Heart right ventricle (tissue), 16 donors: ENCODE measurements around the gene POLA1. TPM values are rescaled to one million over a fixed set of nuclear protein-coding genes. Genes with fewer than 3 reads are reported as not detected.

ENCODE experiments used
- ATAC-seq, 8 donors: fragments of 200-7000 bp; cut with Tn5 transposase; one replicate each; pipeline ENCODE4 v1.9.1; 2020; ENCODE audit warnings: mild to moderate bottlenecking in 8 of 8, moderate library complexity in 8 of 8, moderate number of reproducible peaks in 1 of 8
- DNase-seq, 2 donors: peaks; one replicate each; pipeline ENCODE4 v3.0.0-alpha.2; 2020
- H3K27ac ChIP-seq, 10 donors: fragments of 200-600 bp; sonication (generic) in 2 of 10; one replicate each; pipeline versions ENCODE4 v1.5.0 to v1.8.0; 2020 to 2022; ENCODE audit warnings: mild to moderate bottlenecking in 3 of 10
- H3K27me3 ChIP-seq, 7 donors: fragments of 200-600 bp; one replicate each; pipeline ENCODE4 v1.8.0; 2021 to 2022; ENCODE audit warnings: mild to moderate bottlenecking in 2 of 7
- H3K36me3 ChIP-seq, 9 donors: fragments of 200-600 bp; sonication (generic) in 1 of 9; one replicate each; pipeline versions ENCODE4 v1.5.0 to v1.8.0; 2020 to 2022; ENCODE audit warnings: mild to moderate bottlenecking in 2 of 9
- H3K4me1 ChIP-seq, 9 donors: fragments of 200-600 bp; sonication (generic) in 1 of 9; one replicate each; pipeline versions ENCODE4 v1.5.0 to v1.8.0; 2020 to 2022; ENCODE audit warnings: mild to moderate bottlenecking in 4 of 9
- H3K4me3 ChIP-seq, 10 donors: fragments of 200-600 bp; sonication (generic) in 2 of 10; one replicate each; pipeline versions ENCODE4 v1.5.0 to v1.8.0; 2020 to 2022; ENCODE audit warnings: mild to moderate bottlenecking in 7 of 10, moderate library complexity in 2 of 10
- H3K9me3 ChIP-seq, 11 donors: fragments of 200-600 bp in 10 of 11; sonication (generic) in 2 of 11; one replicate each; pipeline versions ENCODE4 v1.5.0 to v1.8.0; 2013 to 2022; ENCODE audit warnings: mild to moderate bottlenecking in 2 of 11, control low read depth in 1 of 11, moderate library complexity in 1 of 11
- WGBS, 2 donors: extraction: QIAGEN DNeasy Blood & Tissue Kit; methylation state at CpG; one replicate each; pipeline ENCODE4 v1.1.7; 2013; ENCODE audit warnings: inconsistent platforms in 1 of 2; 5-methylcytosine and 5-hydroxymethylcytosine counted together
- intact Hi-C, 10 donors: fragments of 100-400 bp; cut with DNase I; formaldehyde crosslinking; loops; one replicate each; pipeline versions ENCODE4 v1.11.1 to v1.14.2; 2022
- polyA plus RNA-seq, 2 donors: library from polyadenylated mRNA; stranded (reverse); fragments of 200-250 nt; gene quantifications; one replicate each; pipeline ENCODE4 v1.2.3, GENCODE V29; 2013
- total RNA-seq, 10 donors: library from RNA; stranded (reverse); fragmentation: NEBNext Ultra II Directional in 3 of 10; extraction: Animal tissue kit (Norgen Biotek cat#: 25700) in 3 of 10; gene quantifications; one replicate each; pipeline versions ENCODE4 v1.2.1 to v1.2.4, GENCODE V29; 2021 to 2023
- TF ChIP-seq, protein P1 (sequence below), 9 donors: fragments of 200-600 bp; sonication (generic) in 2 of 9; IDR thresholded peaks; one replicate each; pipeline versions ENCODE4 v1.5.0 to v1.8.0; 2021 to 2022; ENCODE audit warnings: antibody characterized with exemption in 9 of 9, mild to moderate bottlenecking in 5 of 9, moderate library complexity in 1 of 9
- donor health status: Arrhythmogenic right ventricular cardiomyopathy.
- donor health status: ischemic (EF 13 %, LVEDD 7.1; RV severe dilation, severe dysfunction).
- donor health status: healthy with polysubstance abuse.
- donor health status: DM: no; HTN: yes; CAD: no.
- donor health status: DM: no; HTN: no; CAD: no.
- donor health status: ischemic (EF 25% LVEDD 6.9; RV normal size, moderate dysfunction).
- donor health status: ischemic (EF 25% LVEDD 5.7; RV mildly dilated, moderate dysfunction).
- donor health status: healthy.
- donor health status: DM: yes; HTN: yes; CAD: no.
- donor health status: Ischemic cardiomyopathy.
- donor health status: ischemic (EF 35%, LVEDD 5.7; RV mildly dilated, moderate dysfunction).
- donor health status: nonischemic (EF 11% LVEDD 7.7; RV severe dilation, severe dysfunction).
- donor health status: DM: yes; HTN: yes; CAD: no.
- donor health status: PGD.
- donor health status: ischemic (EF 29% LVEDD 5.4; RV normal size, mild dysfunction).
- donor health status: nonischemic (EF 23%, LVEDD 6.1; RV moderate dilation, normal function).

Gene POLA1
- total and polyA plus RNA-seq, 12 donors = 2.6 to 8.5 (median 6.1) TPM

DNA sequence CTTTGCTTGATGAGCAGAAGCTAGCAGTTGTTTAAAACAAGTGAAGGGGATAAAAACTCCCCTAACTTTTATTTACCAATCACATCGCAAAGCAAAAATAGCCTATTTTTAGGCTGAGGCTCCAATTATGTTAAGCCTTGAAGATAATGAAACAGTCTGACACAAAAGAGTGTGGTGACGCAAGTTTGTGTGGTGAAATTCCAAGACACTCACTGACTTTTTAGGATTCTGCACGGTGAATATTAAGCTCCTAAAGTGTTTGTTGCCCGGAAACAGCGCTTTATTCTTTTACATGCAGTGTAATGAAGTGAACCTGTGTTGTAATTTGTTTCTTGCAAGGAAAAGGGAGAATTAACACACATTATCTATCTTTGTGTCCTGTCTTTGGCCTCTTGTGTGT is 74.8 kb downstream of the POLA1 start:
- TF ChIP-seq, protein P1, sequence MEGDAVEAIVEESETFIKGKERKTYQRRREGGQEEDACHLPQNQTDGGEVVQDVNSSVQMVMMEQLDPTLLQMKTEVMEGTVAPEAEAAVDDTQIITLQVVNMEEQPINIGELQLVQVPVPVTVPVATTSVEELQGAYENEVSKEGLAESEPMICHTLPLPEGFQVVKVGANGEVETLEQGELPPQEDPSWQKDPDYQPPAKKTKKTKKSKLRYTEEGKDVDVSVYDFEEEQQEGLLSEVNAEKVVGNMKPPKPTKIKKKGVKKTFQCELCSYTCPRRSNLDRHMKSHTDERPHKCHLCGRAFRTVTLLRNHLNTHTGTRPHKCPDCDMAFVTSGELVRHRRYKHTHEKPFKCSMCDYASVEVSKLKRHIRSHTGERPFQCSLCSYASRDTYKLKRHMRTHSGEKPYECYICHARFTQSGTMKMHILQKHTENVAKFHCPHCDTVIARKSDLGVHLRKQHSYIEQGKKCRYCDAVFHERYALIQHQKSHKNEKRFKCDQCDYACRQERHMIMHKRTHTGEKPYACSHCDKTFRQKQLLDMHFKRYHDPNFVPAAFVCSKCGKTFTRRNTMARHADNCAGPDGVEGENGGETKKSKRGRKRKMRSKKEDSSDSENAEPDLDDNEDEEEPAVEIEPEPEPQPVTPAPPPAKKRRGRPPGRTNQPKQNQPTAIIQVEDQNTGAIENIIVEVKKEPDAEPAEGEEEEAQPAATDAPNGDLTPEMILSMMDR (IDR thresholded peaks at IDR 0.05) = no peak
- H3K4me1 ChIP-seq = no peaks in the 10 kb centered on the region
- DNase-seq (no peak), ATAC-seq (no peak)
- WGBS, 2 donors = 90 to 94% methylated on average over 5 of the region's 5 CpGs
- H3K4me3 ChIP-seq = no peak overlapping the region
- intact Hi-C loops = no loop called here
- H3K36me3 ChIP-seq = peaks cover 0 to 20% (median 0%) of the 10 kb centered on the region in 9 donors
- no peaks in the 10 kb centered on the region for H3K9me3 ChIP-seq
- H3K27ac ChIP-seq = no peak overlapping the region
- peaks cover 0 to 12% (median 0%) of the 10 kb centered on the region in 7 donors for H3K27me3 ChIP-seq

DNA sequence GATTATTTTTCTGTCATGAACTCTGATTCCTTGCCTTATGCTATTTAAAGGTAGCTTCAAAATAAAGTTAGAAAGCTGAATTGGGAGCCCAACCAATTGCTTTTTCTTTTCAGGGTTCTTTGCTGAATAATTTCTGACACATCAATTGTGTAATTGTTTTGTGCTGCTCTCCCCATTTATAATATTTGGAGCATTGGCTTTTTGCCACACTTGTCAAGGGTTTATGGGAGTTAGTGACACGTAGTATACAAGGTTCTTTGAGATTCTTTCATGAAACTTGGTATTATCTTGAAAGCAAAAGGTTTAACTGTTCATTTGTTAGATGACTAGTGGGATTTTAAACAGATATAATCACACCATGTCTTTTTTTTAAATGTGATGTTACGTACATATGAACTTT is 80.9 kb downstream of the POLA1 start:
- H3K4me3 ChIP-seq = no peak overlapping the region
- H3K27ac ChIP-seq = no peak overlapping the region
- WGBS, 2 donors = 70 to 74% methylated on average over 2 of the region's 2 CpGs
- H3K27me3 ChIP-seq = peaks cover 0 to 13% (median 0%) of the 10 kb centered on the region in 7 donors
- intact Hi-C loops = no loop called here
- TF ChIP-seq, protein P1 (IDR thresholded peaks at IDR 0.05) = no peak
- ATAC-seq (no peak), DNase-seq (no peak)
- H3K9me3 ChIP-seq = no peaks in the 10 kb centered on the region
- no peaks in the 10 kb centered on the region for H3K4me1 ChIP-seq
- H3K36me3 ChIP-seq = peaks cover 0 to 13% (median 0%) of the 10 kb centered on the region in 9 donors

DNA sequence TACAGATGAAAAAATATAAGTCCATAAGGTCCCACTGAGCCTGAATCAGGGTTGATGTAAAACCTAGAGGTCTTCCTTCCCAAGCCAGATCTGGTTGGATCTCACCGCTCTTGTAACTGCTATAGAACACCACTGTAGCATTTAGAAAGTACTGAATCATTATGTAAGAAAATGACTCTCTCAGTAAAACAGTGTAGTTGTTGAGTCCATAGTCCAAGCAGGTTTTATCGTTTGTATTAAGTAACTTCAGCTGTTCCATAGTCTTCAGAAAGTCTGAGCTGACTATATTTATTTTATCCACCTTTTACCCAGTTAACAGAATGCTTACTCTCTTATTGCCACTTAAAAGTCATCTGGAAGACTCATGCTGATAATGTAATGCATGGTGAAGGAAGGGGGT is 82.2 kb downstream of the POLA1 start:
- ATAC-seq = no peak
- no peak for DNase-seq

DNA sequence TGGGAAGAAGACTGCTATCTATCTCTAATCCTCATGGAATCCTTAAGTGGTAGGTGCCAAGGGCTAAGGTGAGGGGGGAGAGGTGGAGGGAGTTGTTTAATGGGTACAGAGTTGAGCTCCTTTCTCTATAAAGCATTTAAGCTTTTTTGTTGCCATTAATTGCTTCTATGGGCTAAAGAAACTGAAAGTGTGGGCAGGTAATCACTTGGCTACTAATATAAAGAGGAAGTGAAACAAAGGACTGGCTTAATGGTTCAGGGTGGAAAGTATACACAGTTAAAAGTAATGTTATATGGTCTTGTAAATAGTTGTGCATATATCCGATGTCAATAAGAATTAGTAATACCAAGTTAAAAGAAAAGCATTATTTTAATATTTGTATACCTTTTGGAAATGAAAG is 83.9 kb downstream of the POLA1 start:
- H3K27ac ChIP-seq = no peak overlapping the region
- no peak overlapping the region for H3K4me3 ChIP-seq
- no peaks in the 10 kb centered on the region for H3K4me1 ChIP-seq
- peaks cover 0 to 1% (median 0%) of the 10 kb centered on the region in 9 donors for H3K36me3 ChIP-seq
- DNase-seq (no peak), ATAC-seq (no peak)
- 75 to 92% methylated on average over 1 of the region's 1 CpG for WGBS, 2 donors
- H3K9me3 ChIP-seq = no peaks in the 10 kb centered on the region
- TF ChIP-seq, protein P1 (IDR thresholded peaks at IDR 0.05) = no peak
- intact Hi-C loops = no loop called here
- peaks cover 0 to 8% (median 0%) of the 10 kb centered on the region in 7 donors for H3K27me3 ChIP-seq

More for the DNA sequence above, 82.2 kb downstream of the POLA1 start:
- intact Hi-C loops = no loop called here
- Histone ChIP-seq H3K27me3 (peaks cover 0 to 13% (median 0%) of the 10 kb centered on the region in 7 donors), H3K9me3 (no peaks in the 10 kb centered on the region), H3K4me3 (no peak overlapping the region), H3K27ac (no peak overlapping the region), H3K4me1 (no peaks in the 10 kb centered on the region), H3K36me3 (peaks cover 0 to 6% (median 0%) of the 10 kb centered on the region in 9 donors)
- TF ChIP-seq, protein P1 (IDR thresholded peaks at IDR 0.05) = no peak
- 94 to 99% methylated on average over 2 of the region's 2 CpGs for WGBS, 2 donors
